Tibial artery (tissue), 4 donors: Measurements from ENCODE around the gene MAP7.
A peak's percentile ranks its signal among the peaks of the same experiment; 100 is the strongest.

Experiments
- DNase-seq, 2 donors: peaks; one replicate each; pipeline ENCODE4 v3.0.0-alpha.2; 2019
- H3K27ac ChIP-seq, 2 donors: fragments of 200-600 bp; sonication (generic) in 1 of 2; 1 replicate in 1 of 2; 2 replicates in 1 of 2; pipeline ENCODE4 v1.5.1; 2018 to 2019; ENCODE audit warnings: mild to moderate bottlenecking in 1 of 2
- H3K27me3 ChIP-seq, 2 donors: fragments of 200-600 bp; sonication (generic) in 1 of 2; one replicate each; pipeline versions ENCODE4 v1.5.1 to v1.6.0; 2016 to 2019
- H3K36me3 ChIP-seq, 3 donors: fragments of 200-600 bp; sonication (generic) in 2 of 3; one replicate each; pipeline ENCODE4 v1.5.1; 2016 to 2019; ENCODE audit warnings: mild to moderate bottlenecking in 2 of 3
- H3K4me1 ChIP-seq, 4 donors: fragments of 200-600 bp; sonication (generic) in 2 of 4; 1 replicate in 3 of 4; 2 replicates in 1 of 4; pipeline ENCODE4 v1.5.1; 2016 to 2019
- H3K4me3 ChIP-seq, 2 donors: fragments of 200-600 bp; sonication (generic) in 1 of 2; 1 replicate in 1 of 2; 2 replicates in 1 of 2; pipeline ENCODE4 v1.5.1; 2018 to 2019; ENCODE audit warnings: mild to moderate bottlenecking in 2 of 2
- H3K9me3 ChIP-seq, 3 donors: fragments of 200-600 bp; sonication (generic) in 1 of 3; one replicate each; pipeline ENCODE4 v1.5.1; 2016 to 2019
- CTCF ChIP-seq, 2 experiments: fragments of 200-600 bp in 1 of 2; fragments of 450-650 bp in 1 of 2; IDR thresholded peaks; one replicate each; pipeline ENCODE4 v1.5.1; 2017 to 2019; ENCODE audit warnings: antibody characterized with exemption in 2 of 2, mild to moderate bottlenecking in 1 of 2, moderate library complexity in 1 of 2
- intact Hi-C: fragments of 100-400 bp; cut with DNase I; formaldehyde crosslinking; loops from one replicate; pipeline ENCODE4 v1.15.0; 2023; ENCODE audit warnings: low total_unique reads

The MAP7 gene

DNA sequence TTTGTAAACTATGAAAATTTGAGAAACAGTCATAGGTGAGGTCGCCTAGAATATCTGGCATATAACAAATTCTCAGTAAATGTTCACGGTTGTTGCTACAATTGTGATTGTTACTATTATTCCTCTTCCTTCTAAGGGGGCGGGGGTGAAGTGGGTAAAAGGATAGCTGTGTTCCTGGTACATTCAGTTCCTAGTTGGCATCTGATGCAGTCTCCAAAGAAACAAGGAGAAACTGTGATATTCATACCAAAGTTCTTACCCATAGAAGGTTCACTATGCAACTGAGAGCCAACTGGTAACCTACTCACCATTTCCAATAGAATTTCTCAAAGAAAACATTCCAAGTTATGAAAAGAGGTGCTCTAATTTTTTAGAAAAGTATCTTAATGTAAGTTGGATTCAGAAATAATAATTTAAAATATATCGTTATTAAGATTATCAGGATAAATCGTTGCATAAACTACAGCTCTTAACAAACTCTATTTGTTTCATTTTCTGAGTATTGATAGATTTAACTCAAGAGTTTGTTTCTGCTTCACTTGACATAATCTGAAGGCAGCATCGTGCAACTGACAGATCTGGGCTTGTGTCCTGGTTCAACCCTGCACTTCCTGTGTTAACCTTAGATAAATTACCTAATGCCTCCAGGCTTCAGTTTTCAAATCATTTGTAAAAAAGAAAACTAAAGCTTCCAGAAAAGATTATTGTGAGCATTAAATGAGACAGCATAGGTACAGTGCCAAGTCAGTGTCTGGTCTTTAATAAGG is 13.3 kb upstream of the MAP7 start:
- TF ChIP-seq CTCF (IDR thresholded peaks at IDR 0.05), result no peak
- peaks cover 0 to 26% (median 6%) of the 10 kb centered on the region in 4 donors for H3K4me1 ChIP-seq
- DNase-seq, result no peak
- no peaks in the 10 kb centered on the region for H3K27me3 ChIP-seq
- peak overlapping the region; percentile 34 to 42 for H3K27ac ChIP-seq
- H3K4me3 ChIP-seq, result no peak overlapping the region
- intact Hi-C loops, result no loop called here
- H3K36me3 ChIP-seq, result peaks cover 45 to 69% (median 56%) of the 10 kb centered on the region in 3 donors
- no peaks in the 10 kb centered on the region for H3K9me3 ChIP-seq

GRCh38 chr6:136562211-136562610 is 12.0 kb upstream of the MAP7 start:
- Histone ChIP-seq H3K4me1 (peaks cover 0 to 26% (median 6%) of the 10 kb centered on the region in 4 donors), H3K27ac (no peak overlapping the region), H3K27me3 (no peaks in the 10 kb centered on the region), H3K4me3 (no peak overlapping the region), H3K9me3 (no peaks in the 10 kb centered on the region), H3K36me3 (peaks cover 59 to 74% (median 63%) of the 10 kb centered on the region in 3 donors)
- intact Hi-C loops, result no loop called here
- DNase-seq, result no peak
- TF ChIP-seq CTCF (IDR thresholded peaks at IDR 0.05), result no peak

DNA sequence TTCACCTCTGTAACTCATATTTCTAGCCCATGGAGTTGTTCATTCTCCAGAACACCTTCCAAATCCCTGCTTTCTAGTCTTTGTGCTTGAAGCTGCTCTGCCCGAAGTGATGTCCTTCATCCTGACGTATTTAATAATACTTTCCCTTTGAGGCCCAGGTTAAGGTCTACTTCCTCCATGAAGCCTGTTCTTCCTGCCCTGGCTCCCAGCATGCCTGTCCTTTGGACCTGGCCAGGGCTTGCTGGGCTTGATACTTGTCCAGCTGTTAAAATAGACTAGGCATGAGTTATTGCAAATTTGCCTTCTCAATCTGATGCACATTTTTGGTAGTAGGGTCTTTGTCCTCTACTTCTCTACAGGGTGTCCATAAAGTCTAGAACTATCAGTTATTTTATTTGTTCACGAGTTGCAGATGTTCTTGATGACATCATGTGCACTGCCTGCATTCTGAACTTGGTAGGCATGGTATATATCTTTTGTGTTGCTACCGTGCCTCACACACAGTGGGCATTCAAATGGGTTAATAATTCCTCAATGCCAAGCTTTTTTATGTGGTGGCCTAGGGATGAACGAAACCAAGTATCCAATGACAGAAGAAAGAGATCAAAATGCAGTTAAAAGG is 3.1 kb upstream of the MAP7 start:
- DNase-seq, result no peak
- H3K4me3 ChIP-seq, result no peak overlapping the region
- no peak overlapping the region for H3K27ac ChIP-seq
- peaks cover 0 to 20% (median 8%) of the 10 kb centered on the region in 4 donors for H3K4me1 ChIP-seq
- peaks cover 0 to 2% of the 10 kb centered on the region in 2 donors for H3K27me3 ChIP-seq
- no peaks in the 10 kb centered on the region for H3K9me3 ChIP-seq
- TF ChIP-seq CTCF (IDR thresholded peaks at IDR 0.05), result no peak
- intact Hi-C loops, result no loop called here
- H3K36me3 ChIP-seq, result peaks cover 20 to 33% (median 33%) of the 10 kb centered on the region in 3 donors

- DNase-seq, result no peak
- intact Hi-C loops, result no loop called here
- no peak overlapping the region for H3K4me3 ChIP-seq
- peaks cover 0 to 2% of the 10 kb centered on the region in 2 donors for H3K27me3 ChIP-seq
- peaks cover 9 to 21% (median 21%) of the 10 kb centered on the region in 3 donors for H3K36me3 ChIP-seq
- H3K27ac ChIP-seq, result no peak overlapping the region
- TF ChIP-seq CTCF (IDR thresholded peaks at IDR 0.05), result no peak
- H3K9me3 ChIP-seq, result no peaks in the 10 kb centered on the region
- peaks cover 0 to 20% (median 8%) of the 10 kb centered on the region in 4 donors for H3K4me1 ChIP-seq
Observed at GRCh38 chr6:136552054-136552453, 1.8 kb upstream of the MAP7 start.

DNA sequence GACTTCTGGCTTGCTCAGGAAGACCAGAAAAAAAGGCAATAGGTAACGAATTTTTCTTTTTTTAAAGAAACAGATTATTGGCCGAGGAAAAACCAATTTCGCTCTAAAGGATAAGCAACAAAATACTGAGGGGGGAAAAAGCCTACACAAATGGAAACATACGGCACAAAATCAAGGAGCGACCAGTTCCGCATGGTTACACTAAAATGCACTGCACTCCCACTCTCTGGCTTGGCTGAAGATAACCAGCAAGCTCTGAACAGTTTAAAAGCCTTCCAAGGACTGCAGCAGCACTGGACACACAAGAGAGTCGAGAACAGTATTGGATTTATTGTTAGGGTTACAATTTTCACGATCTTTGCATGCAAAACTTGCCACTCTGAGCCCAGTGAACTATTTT is 881 bp upstream of the MAP7 start:
- no peak for DNase-seq
- TF ChIP-seq CTCF (IDR thresholded peaks at IDR 0.05), result no peak
- intact Hi-C loops, result no loop called here
- Histone ChIP-seq H3K27ac (peak overlapping the region in 1 of 2 donors; percentile 41), H3K4me1 (peaks cover 0 to 20% (median 8%) of the 10 kb centered on the region in 4 donors), H3K36me3 (peaks cover 8 to 14% (median 11%) of the 10 kb centered on the region in 3 donors), H3K9me3 (no peaks in the 10 kb centered on the region), H3K27me3 (peaks cover 0 to 2% of the 10 kb centered on the region in 2 donors), H3K4me3 (peak overlapping the region; percentile 72 to 81)
